Sigmoid colon (tissue), 3 donors: ENCODE data around the gene RPS16.

Source experiments
- CTCF ChIP-seq, 4 experiments: fragments of 450-650 bp in 3 of 4; fragments of 200-600 bp in 1 of 4; IDR thresholded peaks; one replicate each; pipeline ENCODE4 v1.5.1; 2016 to 2019; ENCODE audit warnings: antibody characterized with exemption in 4 of 4, mild to moderate bottlenecking in 3 of 4, moderate library complexity in 2 of 4
- POLR2A ChIP-seq, 2 donors: fragments of 450-650 bp; IDR thresholded peaks; one replicate each; pipeline ENCODE4 v1.6.1; 2016; ENCODE audit warnings: antibody characterized with exemption in 2 of 2, mild to moderate bottlenecking in 2 of 2, moderate library complexity in 2 of 2

GRCh38 chr19:39475748-39476147 is 40.0 kb upstream of the RPS16 start:
- TF ChIP-seq CTCF (IDR thresholded peaks at IDR 0.05): no peak
- no peak for TF ChIP-seq POLR2A (IDR thresholded peaks at IDR 0.05)
